Adrenal gland (tissue), 5 donors: ENCODE measurements around the gene ALDH7A1.

Experiments used
- POLR2A ChIP-seq, 2 donors: fragments of 450-650 bp; IDR thresholded peaks; one replicate each; pipeline ENCODE4 v1.6.1; 2017; ENCODE audit warnings: antibody characterized with exemption in 2 of 2, mild to moderate bottlenecking in 2 of 2, moderate library complexity in 1 of 2
- TF ChIP-seq, protein P1 (sequence below), 6 experiments: fragments of 450-650 bp in 4 of 6; fragments of 200-600 bp in 2 of 6; sonication (generic) in 1 of 6; IDR thresholded peaks; 1 replicate in 5 of 6; 2 replicates in 1 of 6; pipeline versions ENCODE4 v1.5.1 to v1.8.0; 2016 to 2021; ENCODE audit warnings: antibody characterized with exemption in 6 of 6, mild to moderate bottlenecking in 2 of 6, moderate library complexity in 1 of 6
- donor health status: DM: no; HTN: no; CAD: no.

DNA sequence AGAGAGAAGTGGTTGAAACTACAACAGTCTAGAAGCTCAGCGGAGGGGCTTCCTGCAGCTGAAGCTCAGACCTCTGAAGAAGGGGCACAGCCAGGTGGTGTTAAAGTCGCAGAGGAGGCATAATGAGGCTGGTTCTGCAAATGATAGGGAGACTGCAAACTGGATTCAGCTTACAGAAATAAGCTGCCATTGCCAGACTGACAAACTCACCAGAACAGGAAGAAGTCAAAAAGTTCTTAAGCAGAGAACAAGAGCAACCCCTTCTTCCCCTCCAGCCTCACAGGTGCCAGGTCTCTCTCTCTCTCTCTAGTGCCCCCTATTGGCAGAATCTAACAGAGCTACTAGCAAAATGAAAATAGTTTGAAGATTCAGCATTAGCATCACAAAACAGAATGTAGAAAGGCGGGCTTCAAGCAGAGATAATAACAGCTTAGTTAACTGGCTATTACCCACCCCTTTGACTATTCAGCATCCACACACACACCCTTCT, 95.1 kb downstream of the ALDH7A1 start:
- no peak for TF ChIP-seq POLR2A (IDR thresholded peaks at IDR 0.05)
- TF ChIP-seq, protein P1, sequence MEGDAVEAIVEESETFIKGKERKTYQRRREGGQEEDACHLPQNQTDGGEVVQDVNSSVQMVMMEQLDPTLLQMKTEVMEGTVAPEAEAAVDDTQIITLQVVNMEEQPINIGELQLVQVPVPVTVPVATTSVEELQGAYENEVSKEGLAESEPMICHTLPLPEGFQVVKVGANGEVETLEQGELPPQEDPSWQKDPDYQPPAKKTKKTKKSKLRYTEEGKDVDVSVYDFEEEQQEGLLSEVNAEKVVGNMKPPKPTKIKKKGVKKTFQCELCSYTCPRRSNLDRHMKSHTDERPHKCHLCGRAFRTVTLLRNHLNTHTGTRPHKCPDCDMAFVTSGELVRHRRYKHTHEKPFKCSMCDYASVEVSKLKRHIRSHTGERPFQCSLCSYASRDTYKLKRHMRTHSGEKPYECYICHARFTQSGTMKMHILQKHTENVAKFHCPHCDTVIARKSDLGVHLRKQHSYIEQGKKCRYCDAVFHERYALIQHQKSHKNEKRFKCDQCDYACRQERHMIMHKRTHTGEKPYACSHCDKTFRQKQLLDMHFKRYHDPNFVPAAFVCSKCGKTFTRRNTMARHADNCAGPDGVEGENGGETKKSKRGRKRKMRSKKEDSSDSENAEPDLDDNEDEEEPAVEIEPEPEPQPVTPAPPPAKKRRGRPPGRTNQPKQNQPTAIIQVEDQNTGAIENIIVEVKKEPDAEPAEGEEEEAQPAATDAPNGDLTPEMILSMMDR (IDR thresholded peaks at IDR 0.05): peak; percentile 39 to 48 (median 44)
